Nephron progenitor cell (in vitro differentiated cells): ENCODE measurements around the gene ADNP2.

Source experiments
- DNase-seq: peaks from one replicate; pipeline ENCODE4 v3.0.0; 2021
- H3K27ac Mint-ChIP-seq: 2 replicates; pipeline ENCODE4 v1.8.0; 2021; ENCODE audit warnings: mild to moderate bottlenecking, moderate library complexity, mixed read lengths
- H3K27me3 Mint-ChIP-seq: 2 replicates; pipeline ENCODE4 v1.8.0; 2021; ENCODE audit warnings: mild to moderate bottlenecking, low read depth, mixed read lengths; ENCODE audit not compliant: poor library complexity
- H3K36me3 Mint-ChIP-seq: 2 replicates; pipeline ENCODE4 v1.8.0; 2021; ENCODE audit warnings: low read depth, mixed read lengths
- H3K4me1 Mint-ChIP-seq: 2 replicates; pipeline ENCODE4 v1.8.0; 2021; ENCODE audit warnings: mixed read lengths
- H3K4me3 Mint-ChIP-seq: 2 replicates; pipeline ENCODE4 v1.8.0; 2021; ENCODE audit warnings: mild to moderate bottlenecking, moderate library complexity, mixed read lengths
- H3K9me3 Mint-ChIP-seq: 2 replicates; pipeline ENCODE4 v1.8.0; 2021; ENCODE audit warnings: mild to moderate bottlenecking, moderate library complexity, mixed read lengths
- CTCF ChIP-seq: fragments of 200-600 bp; sonication (generic); IDR thresholded peaks from 2 replicates; pipeline ENCODE4 v1.5.0; 2021; ENCODE audit warnings: antibody characterized with exemption

The ADNP2 gene

GRCh38 chr18:80167331-80167730 is 58.3 kb downstream of the ADNP2 start:
- H3K9me3 Mint-ChIP-seq, result peaks cover 48% of the 10 kb centered on the region

GRCh38 chr18:80167931-80168330 is 58.9 kb downstream of the ADNP2 start:
- H3K36me3 Mint-ChIP-seq, result peaks cover 55% of the 10 kb centered on the region
- H3K27ac Mint-ChIP-seq, result no peak overlapping the region
- H3K4me3 Mint-ChIP-seq, result no peak overlapping the region
- no peak for DNase-seq
- TF ChIP-seq CTCF, result no peak
- H3K9me3 Mint-ChIP-seq, result peaks cover 42% of the 10 kb centered on the region
- H3K4me1 Mint-ChIP-seq, result peaks cover 14% of the 10 kb centered on the region
- peaks cover 6% of the 10 kb centered on the region for H3K27me3 Mint-ChIP-seq

More at GRCh38 chr18:80167331-80167730, 58.3 kb downstream of the ADNP2 start:
- TF ChIP-seq CTCF, result no peak
- Mint-ChIP-seq H3K4me3 (no peak overlapping the region), H3K36me3 (peaks cover 61% of the 10 kb centered on the region), H3K27ac (no peak overlapping the region), H3K27me3 (peaks cover 6% of the 10 kb centered on the region), H3K4me1 (peaks cover 14% of the 10 kb centered on the region)
- DNase-seq, result no peak

- Mint-ChIP-seq H3K36me3 (peaks cover 51% of the 10 kb centered on the region), H3K27ac (no peak overlapping the region), H3K4me3 (no peak overlapping the region), H3K9me3 (peaks cover 38% of the 10 kb centered on the region), H3K4me1 (peaks cover 14% of the 10 kb centered on the region), H3K27me3 (peaks cover 6% of the 10 kb centered on the region)
- no peak for DNase-seq
- TF ChIP-seq CTCF, result no peak
Measured at GRCh38 chr18:80168346-80168745, 59.3 kb downstream of the ADNP2 start.

- H3K36me3 Mint-ChIP-seq, result peaks cover 45% of the 10 kb centered on the region
- peaks cover 32% of the 10 kb centered on the region for H3K9me3 Mint-ChIP-seq
- H3K27ac Mint-ChIP-seq, result no peak overlapping the region
- H3K4me3 Mint-ChIP-seq, result no peak overlapping the region
- peaks cover 6% of the 10 kb centered on the region for H3K27me3 Mint-ChIP-seq
- no peak for DNase-seq
- TF ChIP-seq CTCF, result no peak
- H3K4me1 Mint-ChIP-seq, result peaks cover 14% of the 10 kb centered on the region
Measured at GRCh38 chr18:80168982-80169381, 59.9 kb downstream of the ADNP2 start.

- H3K36me3 Mint-ChIP-seq, result peaks cover 39% of the 10 kb centered on the region
- H3K4me3 Mint-ChIP-seq, result no peak overlapping the region
- H3K4me1 Mint-ChIP-seq, result peaks cover 14% of the 10 kb centered on the region
- H3K27me3 Mint-ChIP-seq, result peaks cover 6% of the 10 kb centered on the region
- TF ChIP-seq CTCF, result no peak
- no peak for DNase-seq
- no peak overlapping the region for H3K27ac Mint-ChIP-seq
- H3K9me3 Mint-ChIP-seq, result peaks cover 26% of the 10 kb centered on the region
Measured at GRCh38 chr18:80169607-80170006, 60.5 kb downstream of the ADNP2 start.

GRCh38 chr18:80170395-80171053 is 61.5 kb downstream of the ADNP2 start:
- no peak for DNase-seq
- H3K4me3 Mint-ChIP-seq, result no peak overlapping the region
- peaks cover 4% of the 10 kb centered on the region for H3K27me3 Mint-ChIP-seq
- TF ChIP-seq CTCF, result no peak
- no peak overlapping the region for H3K27ac Mint-ChIP-seq
- peaks cover 17% of the 10 kb centered on the region for H3K4me1 Mint-ChIP-seq
- H3K9me3 Mint-ChIP-seq, result peaks cover 17% of the 10 kb centered on the region
- H3K36me3 Mint-ChIP-seq, result peaks cover 38% of the 10 kb centered on the region
